ENCODE results near the gene NME1.

NME1 gene

DNA sequence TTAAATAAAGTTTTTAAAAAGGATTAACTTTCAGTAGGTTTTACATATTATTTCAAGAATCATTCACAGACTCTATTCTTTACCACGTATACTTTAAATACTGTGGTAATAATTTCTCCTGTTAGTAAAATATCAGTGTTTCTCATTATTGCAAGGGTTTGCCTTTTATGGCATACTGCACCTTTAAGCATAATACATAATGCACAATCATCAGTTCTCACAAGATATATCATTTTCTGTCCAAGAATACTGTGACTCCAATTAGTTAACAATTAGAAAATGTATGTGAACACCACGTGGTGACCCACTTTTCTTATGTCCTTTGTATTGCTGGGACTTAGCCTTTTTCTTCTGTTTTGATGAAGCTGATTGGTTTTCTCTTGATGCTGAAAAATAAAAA, 38.5 kb downstream of the NME1 start:
- H3K9me3 ChIP-seq (ENCODE audit: low read length) = no peaks in the 10 kb centered on the region
- H3K4me3 ChIP-seq (ENCODE audit: low read depth, low read length, poor library complexity, severe bottlenecking) = no peak overlapping the region
- H3K4me1 ChIP-seq (ENCODE audit: insufficient read depth, low read length, severe bottlenecking) = no peaks in the 10 kb centered on the region
- no peaks in the 10 kb centered on the region for H3K27me3 ChIP-seq (ENCODE audit: insufficient read depth, low read length)
- H3K9ac ChIP-seq (ENCODE audit: low read length) = no peak overlapping the region
- TF ChIP-seq, protein P1, sequence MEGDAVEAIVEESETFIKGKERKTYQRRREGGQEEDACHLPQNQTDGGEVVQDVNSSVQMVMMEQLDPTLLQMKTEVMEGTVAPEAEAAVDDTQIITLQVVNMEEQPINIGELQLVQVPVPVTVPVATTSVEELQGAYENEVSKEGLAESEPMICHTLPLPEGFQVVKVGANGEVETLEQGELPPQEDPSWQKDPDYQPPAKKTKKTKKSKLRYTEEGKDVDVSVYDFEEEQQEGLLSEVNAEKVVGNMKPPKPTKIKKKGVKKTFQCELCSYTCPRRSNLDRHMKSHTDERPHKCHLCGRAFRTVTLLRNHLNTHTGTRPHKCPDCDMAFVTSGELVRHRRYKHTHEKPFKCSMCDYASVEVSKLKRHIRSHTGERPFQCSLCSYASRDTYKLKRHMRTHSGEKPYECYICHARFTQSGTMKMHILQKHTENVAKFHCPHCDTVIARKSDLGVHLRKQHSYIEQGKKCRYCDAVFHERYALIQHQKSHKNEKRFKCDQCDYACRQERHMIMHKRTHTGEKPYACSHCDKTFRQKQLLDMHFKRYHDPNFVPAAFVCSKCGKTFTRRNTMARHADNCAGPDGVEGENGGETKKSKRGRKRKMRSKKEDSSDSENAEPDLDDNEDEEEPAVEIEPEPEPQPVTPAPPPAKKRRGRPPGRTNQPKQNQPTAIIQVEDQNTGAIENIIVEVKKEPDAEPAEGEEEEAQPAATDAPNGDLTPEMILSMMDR (IDR thresholded peaks at IDR 0.05; ENCODE audit: low read length) = no peak
- TF ChIP-seq EZH2 (IDR thresholded peaks at IDR 0.05; ENCODE audit: borderline replicate concordance, low read length) = no peak
- H2AFZ ChIP-seq (ENCODE audit: low read length) = no peak overlapping the region
- H3F3A ChIP-seq (ENCODE audit: insufficient read depth, low read length) = no peaks in the 10 kb centered on the region
- H3K9me2 ChIP-seq (ENCODE audit: low read depth, low read length) = no peaks in the 10 kb centered on the region
- no peaks in the 10 kb centered on the region for H3K79me2 ChIP-seq (ENCODE audit: insufficient read depth, low read length)
- H4K20me1 ChIP-seq (ENCODE audit: insufficient read depth, low read length) = no peaks in the 10 kb centered on the region
- H3K36me3 ChIP-seq (ENCODE audit: insufficient read depth, low read length) = peaks cover 69% of the 10 kb centered on the region
- H3K27ac ChIP-seq (ENCODE audit: low read depth, low read length, poor library complexity, severe bottlenecking) = no peak overlapping the region
- no peak overlapping the region for H3K4me2 ChIP-seq (ENCODE audit: low read length)

DNA sequence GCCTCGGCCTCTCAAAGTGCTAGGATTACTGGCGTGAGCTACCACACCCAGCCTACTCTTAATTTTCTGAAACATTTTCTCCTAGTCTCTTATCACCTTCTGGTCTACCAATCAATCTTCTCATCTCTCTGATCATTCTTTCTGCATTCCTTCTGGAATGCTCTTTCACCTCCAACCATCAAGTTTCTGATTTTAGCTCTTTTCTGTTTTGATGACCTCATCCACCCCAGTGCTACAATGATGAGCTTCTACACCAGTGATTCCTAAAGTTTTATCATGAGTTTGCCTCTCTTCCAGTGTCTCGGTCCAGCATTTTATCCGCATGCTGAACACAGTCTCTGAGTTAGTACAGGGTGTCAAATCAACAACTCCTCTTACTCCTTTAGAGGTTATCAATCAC, 44.4 kb downstream of the NME1 start:
- Histone ChIP-seq H3K4me2 (ENCODE audit: low read length) (no peak overlapping the region), H4K20me1 (ENCODE audit: insufficient read depth, low read length) (no peaks in the 10 kb centered on the region), H2AFZ (ENCODE audit: low read length) (no peak overlapping the region)

DNA sequence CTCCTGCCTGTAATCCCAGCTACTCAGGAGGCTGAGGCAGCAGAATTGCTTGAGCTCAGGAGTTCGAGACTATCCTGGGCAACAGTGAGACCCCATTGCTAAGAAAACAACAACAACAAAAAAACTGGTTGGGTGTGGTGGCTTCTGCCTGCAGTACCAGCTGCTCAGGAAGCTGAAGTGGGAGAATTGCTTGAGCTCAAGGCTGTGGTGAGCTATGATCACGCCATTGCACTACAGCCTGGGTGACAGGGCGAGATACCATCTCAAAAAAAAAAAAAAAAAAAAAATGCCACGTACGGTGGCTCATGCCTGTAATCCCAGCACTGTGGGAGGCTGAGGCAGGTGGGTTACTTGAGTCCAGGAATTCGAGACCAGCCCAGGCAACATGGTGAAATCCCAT, 46.9 kb downstream of the NME1 start:
- TF ChIP-seq, protein P1 (IDR thresholded peaks at IDR 0.05; ENCODE audit: low read length) = no peak
- TF ChIP-seq EZH2 (IDR thresholded peaks at IDR 0.05; ENCODE audit: borderline replicate concordance, low read length) = no peak
- H3K4me3 ChIP-seq (ENCODE audit: low read depth, low read length, poor library complexity, severe bottlenecking) = no peak overlapping the region

More for the DNA sequence above, 44.4 kb downstream of the NME1 start:
- no peak for TF ChIP-seq EZH2 (IDR thresholded peaks at IDR 0.05; ENCODE audit: borderline replicate concordance, low read length)
- TF ChIP-seq, protein P1 (IDR thresholded peaks at IDR 0.05; ENCODE audit: low read length) = no peak
- Histone ChIP-seq H3K9ac (ENCODE audit: low read length) (no peak overlapping the region), H3K4me3 (ENCODE audit: low read depth, low read length, poor library complexity, severe bottlenecking) (no peak overlapping the region), H3K9me3 (ENCODE audit: low read length) (no peaks in the 10 kb centered on the region), H3K36me3 (ENCODE audit: insufficient read depth, low read length) (peaks cover 79% of the 10 kb centered on the region), H3K79me2 (ENCODE audit: insufficient read depth, low read length) (no peaks in the 10 kb centered on the region), H3K27ac (ENCODE audit: low read depth, low read length, poor library complexity, severe bottlenecking) (no peak overlapping the region), H3K9me2 (ENCODE audit: low read depth, low read length) (no peaks in the 10 kb centered on the region), H3F3A (ENCODE audit: insufficient read depth, low read length) (no peaks in the 10 kb centered on the region), H3K27me3 (ENCODE audit: insufficient read depth, low read length) (no peaks in the 10 kb centered on the region), H3K4me1 (ENCODE audit: insufficient read depth, low read length, severe bottlenecking) (no peaks in the 10 kb centered on the region)

More for the DNA sequence above, 46.9 kb downstream of the NME1 start:
- H3K36me3 ChIP-seq (ENCODE audit: insufficient read depth, low read length) = peaks cover 67% of the 10 kb centered on the region
- H3K9ac ChIP-seq (ENCODE audit: low read length) = no peak overlapping the region
- no peaks in the 10 kb centered on the region for H3K4me1 ChIP-seq (ENCODE audit: insufficient read depth, low read length, severe bottlenecking)
- no peaks in the 10 kb centered on the region for H3F3A ChIP-seq (ENCODE audit: insufficient read depth, low read length)
- H3K27ac ChIP-seq (ENCODE audit: low read depth, low read length, poor library complexity, severe bottlenecking) = no peak overlapping the region
- no peaks in the 10 kb centered on the region for H3K9me3 ChIP-seq (ENCODE audit: low read length)
- H3K9me2 ChIP-seq (ENCODE audit: low read depth, low read length) = no peaks in the 10 kb centered on the region
- no peaks in the 10 kb centered on the region for H4K20me1 ChIP-seq (ENCODE audit: insufficient read depth, low read length)
- H3K27me3 ChIP-seq (ENCODE audit: insufficient read depth, low read length) = no peaks in the 10 kb centered on the region
- no peak overlapping the region for H2AFZ ChIP-seq (ENCODE audit: low read length)
- H3K4me2 ChIP-seq (ENCODE audit: low read length) = no peak overlapping the region
- no peaks in the 10 kb centered on the region for H3K79me2 ChIP-seq (ENCODE audit: insufficient read depth, low read length)

Data from OCI-LY1 (cell line).